PC-3 (cell line): ENCODE results near the gene ST6GALNAC4. TPM values are rescaled to one million over a fixed set of nuclear protein-coding genes. Genes with fewer than 3 reads are reported as not detected.

ENCODE experiments used
- ATAC-seq: fragments of 200-7000 bp; cut with Tn5 transposase; 2 replicates; pipeline ENCODE4 v1.9.1; 2020; ENCODE audit warnings: mild to moderate bottlenecking, moderate library complexity
- BruUV-seq: library from RNA; stranded (reverse); fragments of 400-500 nt; replicated peaks from 2 replicates; lab custom pipeline; 2021; lab: Mats Ljungman, UMichigan
- CTCF ChIA-PET: fragments of 300-600 bp; sonication (Branson Sonifier 250); formaldehyde crosslinking; loops from one replicate; lab custom pipeline; 2022; ENCODE audit warnings: antibody characterized with exemption; lab: Charles Lee
- POLR2A ChIA-PET: fragments of 300-600 bp; sonication (Branson Sonifier 250); formaldehyde crosslinking; loops from one replicate; lab custom pipeline; 2022; ENCODE audit warnings: antibody characterized with exemption; ENCODE audit not compliant: unreplicated experiment; lab: Charles Lee
- DNase-seq: peaks from one replicate; pipeline ENCODE4 v3.0.0-alpha.2; 2015
- H2AFZ ChIP-seq: fragments of 300-600 bp; sonication (generic); 2 replicates; pipeline ENCODE4 v1.6.0; 2016; ENCODE audit warnings: antibody characterized with exemption, low read length
- H3F3A ChIP-seq: fragments of 300-600 bp; sonication (generic); one replicate; pipeline ENCODE4 v1.6.0; 2017; ENCODE audit warnings: antibody characterized with exemption, low read length, control low read depth, mild to moderate bottlenecking; ENCODE audit not compliant: unreplicated experiment
- H3K27ac ChIP-seq: fragments of 300-600 bp; sonication (generic); 2 replicates; pipeline ENCODE4 v1.5.1; 2016; ENCODE audit warnings: mild to moderate bottlenecking, low read length
- H3K27me3 ChIP-seq: fragments of 300-600 bp; sonication (generic); 2 replicates; pipeline ENCODE4 v1.6.1; 2016; ENCODE audit warnings: low read length, mixed read lengths
- H3K36me3 ChIP-seq: fragments of 300-600 bp; sonication (generic); 2 replicates; pipeline ENCODE4 v1.6.1; 2016; ENCODE audit warnings: low read depth, mixed run types, low read length, mixed read lengths
- H3K4me1 ChIP-seq: fragments of 300-600 bp; sonication (generic); 2 replicates; pipeline ENCODE4 v1.5.1; 2016; ENCODE audit warnings: low read length; ENCODE audit not compliant: insufficient read depth
- H3K4me2 ChIP-seq: fragments of 300-600 bp; sonication (generic); 2 replicates; pipeline ENCODE4 v1.6.0; 2016; ENCODE audit warnings: low read length
- H3K4me3 ChIP-seq: fragments of 300-600 bp; sonication (generic); 2 replicates; pipeline ENCODE4 v1.5.1; 2016; ENCODE audit warnings: mild to moderate bottlenecking, low read length, mixed read lengths
- H3K79me2 ChIP-seq: fragments of 300-600 bp; sonication (generic); 2 replicates; pipeline ENCODE4 v1.6.1; 2017; ENCODE audit warnings: low read length, mixed read lengths
- H3K9ac ChIP-seq: fragments of 300-600 bp; sonication (generic); 2 replicates; pipeline ENCODE4 v1.6.0; 2016; ENCODE audit warnings: mild to moderate bottlenecking, low read length
- H3K9me2 ChIP-seq: fragments of 300-600 bp; sonication (generic); replicated peaks from 2 replicates; pipeline ENCODE4 v1.6.1; 2016; ENCODE audit warnings: mixed run types, low read length, mixed read lengths
- H3K9me3 ChIP-seq: fragments of 300-600 bp; sonication (generic); 2 replicates; pipeline ENCODE4 v1.6.1; 2016; ENCODE audit warnings: low read length, mixed read lengths
- H4K20me1 ChIP-seq: fragments of 300-600 bp; sonication (generic); 2 replicates; pipeline ENCODE4 v1.6.1; 2016; ENCODE audit warnings: low read length, mixed read lengths
- EZH2 ChIP-seq: fragments of 300-600 bp; sonication (generic); IDR thresholded peaks from one replicate; pipeline ENCODE4 v1.6.1; 2017; ENCODE audit warnings: antibody characterized with exemption, mild to moderate bottlenecking, low read length; ENCODE audit not compliant: unreplicated experiment
- EZH2phosphoT487 ChIP-seq: fragments of 300-600 bp; sonication (generic); IDR thresholded peaks from 2 replicates; pipeline ENCODE4 v1.6.1; 2018; ENCODE audit warnings: mild to moderate bottlenecking, antibody characterized with exemption, low read length, borderline replicate concordance
- intact Hi-C: fragments of 100-400 bp; cut with micrococcal nuclease; formaldehyde crosslinking; loops from 2 replicates; pipeline ENCODE4 v1.9.0; 2023
- total RNA-seq: library from RNA; depleted of rRNA; stranded (reverse); fragments of >200 nt; gene quantifications from 2 replicates; pipeline ENCODE4 v1.2.3, GENCODE V29; 2014
- TF ChIP-seq, protein P1 (sequence below): fragments of 300-600 bp; sonication (generic); conservative IDR thresholded peaks from 2 replicates; pipeline ENCODE4 v1.5.1; 2017; ENCODE audit warnings: antibody characterized with exemption, low read depth, mild to moderate bottlenecking, low read length

Gene ST6GALNAC4
- total RNA-seq, 1 experiment from 2014 or later, result 26.9 TPM

- intact Hi-C loops, result loop anchor here (5.0 kb wide), 1 partner anchor 78 kb away; no protein-coding TSS in a partner anchor
- H4K20me1 ChIP-seq, result no peaks in the 10 kb centered on the region
- ATAC-seq (no peak), DNase-seq (no peak)
- H3K79me2 ChIP-seq, result peaks cover 66% of the 10 kb centered on the region
- BruUV-seq, result no TSS peak
- H3F3A ChIP-seq, result no peaks in the 10 kb centered on the region
- H3K9ac ChIP-seq, result no peak overlapping the region
- H2AFZ ChIP-seq, result no peak overlapping the region
- H3K4me3 ChIP-seq, result no peak overlapping the region
- peaks cover 3% of the 10 kb centered on the region; the same call in 1 of the 2 replicates for H3K36me3 ChIP-seq
- H3K9me2 ChIP-seq, result no peaks in the 10 kb centered on the region
- TF ChIP-seq EZH2phosphoT487 (no peak), EZH2 (no peak)
- TF ChIP-seq, protein P1, sequence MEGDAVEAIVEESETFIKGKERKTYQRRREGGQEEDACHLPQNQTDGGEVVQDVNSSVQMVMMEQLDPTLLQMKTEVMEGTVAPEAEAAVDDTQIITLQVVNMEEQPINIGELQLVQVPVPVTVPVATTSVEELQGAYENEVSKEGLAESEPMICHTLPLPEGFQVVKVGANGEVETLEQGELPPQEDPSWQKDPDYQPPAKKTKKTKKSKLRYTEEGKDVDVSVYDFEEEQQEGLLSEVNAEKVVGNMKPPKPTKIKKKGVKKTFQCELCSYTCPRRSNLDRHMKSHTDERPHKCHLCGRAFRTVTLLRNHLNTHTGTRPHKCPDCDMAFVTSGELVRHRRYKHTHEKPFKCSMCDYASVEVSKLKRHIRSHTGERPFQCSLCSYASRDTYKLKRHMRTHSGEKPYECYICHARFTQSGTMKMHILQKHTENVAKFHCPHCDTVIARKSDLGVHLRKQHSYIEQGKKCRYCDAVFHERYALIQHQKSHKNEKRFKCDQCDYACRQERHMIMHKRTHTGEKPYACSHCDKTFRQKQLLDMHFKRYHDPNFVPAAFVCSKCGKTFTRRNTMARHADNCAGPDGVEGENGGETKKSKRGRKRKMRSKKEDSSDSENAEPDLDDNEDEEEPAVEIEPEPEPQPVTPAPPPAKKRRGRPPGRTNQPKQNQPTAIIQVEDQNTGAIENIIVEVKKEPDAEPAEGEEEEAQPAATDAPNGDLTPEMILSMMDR, result no peak
- no peaks in the 10 kb centered on the region for H3K9me3 ChIP-seq
- no peak overlapping the region for H3K27ac ChIP-seq
- POLR2A ChIA-PET, result no interaction called here
- peaks cover 15% of the 10 kb centered on the region for H3K4me1 ChIP-seq
- CTCF ChIA-PET, result no interaction called here
- H3K27me3 ChIP-seq, result no peaks in the 10 kb centered on the region
- no peak overlapping the region for H3K4me2 ChIP-seq
These were observed 42.6 kb upstream of the ST6GALNAC4 start for GRCh38 chr9:127959398-127959797.

- intact Hi-C loops, result loop anchor here (5.0 kb wide), 1 partner anchor 79 kb away; no protein-coding TSS in a partner anchor
- no peaks in the 10 kb centered on the region for H3F3A ChIP-seq
These were observed 41.9 kb upstream of the ST6GALNAC4 start for GRCh38 chr9:127958728-127959127.

More at GRCh38 chr9:127958728-127959127, 41.9 kb upstream of the ST6GALNAC4 start:
- ChIA-PET CTCF (no interaction called here), POLR2A (no interaction called here)
- ATAC-seq (no peak), DNase-seq (no peak)
- peaks cover 3% of the 10 kb centered on the region; the same call in 1 of the 2 replicates for H3K36me3 ChIP-seq
- no peak overlapping the region for H3K9ac ChIP-seq
- H3K4me3 ChIP-seq, result no peak overlapping the region
- no peak overlapping the region for H2AFZ ChIP-seq
- TF ChIP-seq EZH2phosphoT487 (no peak), EZH2 (no peak)
- TF ChIP-seq, protein P1, result no peak
- H3K9me3 ChIP-seq, result no peaks in the 10 kb centered on the region
- H3K27ac ChIP-seq, result no peak overlapping the region
- H3K9me2 ChIP-seq, result no peaks in the 10 kb centered on the region
- H3K79me2 ChIP-seq, result peaks cover 66% of the 10 kb centered on the region
- H4K20me1 ChIP-seq, result no peaks in the 10 kb centered on the region
- H3K4me2 ChIP-seq, result no peak overlapping the region
- H3K4me1 ChIP-seq, result peaks cover 15% of the 10 kb centered on the region
- no peaks in the 10 kb centered on the region for H3K27me3 ChIP-seq
- BruUV-seq, result no TSS peak
